Cardiac muscle cell (in vitro differentiated cells and primary cell): ENCODE measurements around the gene PGM3. TPM values are rescaled to one million over a fixed set of nuclear protein-coding genes. Genes with fewer than 3 reads are reported as not detected.

ENCODE experiments used
- DNase-seq, 2 donors: peaks; one replicate each; pipeline versions ENCODE4 v3.0.0 to v3.0.0-alpha.2; 2010 to 2017; ENCODE audit warnings: low read depth in 1 of 2, low spot score in 1 of 2
- H3K27ac ChIP-seq: fragments of 200-600 bp; sonication (generic); 2 replicates; pipeline ENCODE4 v1.5.1; 2016
- H3K27me3 ChIP-seq: fragments of 200-600 bp; sonication (generic); 2 replicates; pipeline ENCODE4 v1.6.0; 2016; ENCODE audit warnings: control low read depth
- H3K36me3 ChIP-seq: fragments of 200-600 bp; sonication (generic); 2 replicates; pipeline ENCODE4 v1.5.1; 2016; ENCODE audit warnings: control low read depth
- H3K4me1 ChIP-seq: fragments of 200-600 bp; sonication (generic); 2 replicates; pipeline ENCODE4 v1.8.1; 2017; ENCODE audit warnings: low read depth, mild to moderate bottlenecking, mixed run types
- H3K4me3 ChIP-seq: fragments of 200-600 bp; sonication (generic); 2 replicates; pipeline ENCODE4 v1.5.1; 2016; ENCODE audit warnings: mild to moderate bottlenecking
- H3K9me3 ChIP-seq: fragments of 200-600 bp; sonication (generic); 2 replicates; pipeline ENCODE4 v1.5.1; 2017; ENCODE audit warnings: low read depth, mild to moderate bottlenecking, control low read depth
- CTCF ChIP-seq: IDR thresholded peaks from 2 replicates; pipeline ENCODE4 v1.5.1; 2012; ENCODE audit warnings: low read depth, mild to moderate bottlenecking, low read length
- polyA plus RNA-seq: library from polyadenylated mRNA; unstranded; fragments of >200 nt; fragmentation: Nextera tagmentation; extraction: Ambion mirVana; gene quantifications from 2 replicates; pipeline ENCODE4 v1.2.1, GENCODE V29; 2016
- total RNA-seq: library from RNA; depleted of rRNA; stranded (reverse); fragments of >200 nt; gene quantifications from 2 replicates; pipeline ENCODE4 v1.2.3, GENCODE V29; 2016

Gene PGM3
- total and polyA plus RNA-seq, 2 experiments from 2014 or later = 23.3 to 39.7 TPM

- no peaks in the 10 kb centered on the region for H3K9me3 ChIP-seq
- no peaks in the 10 kb centered on the region for H3K4me1 ChIP-seq
These were observed 73.2 kb downstream of the PGM3 start for GRCh38 chr6:83119742-83120300.

GRCh38 chr6:83117802-83118201 lies 75.3 kb downstream of the PGM3 start:
- Histone ChIP-seq H3K9me3 (no peaks in the 10 kb centered on the region), H3K27me3 (no peaks in the 10 kb centered on the region)
- TF ChIP-seq CTCF = no peak

More at GRCh38 chr6:83119742-83120300, 73.2 kb downstream of the PGM3 start:
- Histone ChIP-seq H3K27ac (no peak overlapping the region), H3K36me3 (peaks cover 35% of the 10 kb centered on the region), H3K4me3 (no peak overlapping the region), H3K27me3 (no peaks in the 10 kb centered on the region)
- TF ChIP-seq CTCF = no peak
- DNase-seq = peak in 1 of 2 donors; percentile 4

More at GRCh38 chr6:83117802-83118201, 75.3 kb downstream of the PGM3 start:
- H3K4me1 ChIP-seq = no peaks in the 10 kb centered on the region
- H3K36me3 ChIP-seq = peaks cover 34% of the 10 kb centered on the region
- peak in 1 of 2 donors; percentile 2 for DNase-seq
- H3K27ac ChIP-seq = no peak overlapping the region
- no peak overlapping the region for H3K4me3 ChIP-seq

Other genes starting within 250 kb of the PGM3 start
- 16.2 and 19.5 TPM in 2 replicates for gene UBE3D, start 127.4 kb downstream of the PGM3 start, total RNA-seq
- 13.9 and 14.5 TPM in 2 replicates for gene UBE3D, start 127.4 kb downstream of the PGM3 start, polyA plus RNA-seq
- 15.4 and 26.0 TPM in 2 replicates for gene DOP1A, start 125.6 kb downstream of the PGM3 start, total RNA-seq
- gene DOP1A, start 125.6 kb downstream of the PGM3 start, polyA plus RNA-seq = 4.5 and 9.9 TPM in 2 replicates
- 5.6 and 5.9 TPM in 2 replicates for gene RWDD2A, start 92 bp upstream of the PGM3 start, total RNA-seq
- 11.0 and 13.5 TPM in 2 replicates for gene RWDD2A, start 92 bp upstream of the PGM3 start, polyA plus RNA-seq
- 1.6 and 2.0 TPM in 2 replicates for gene ME1, start 237.8 kb upstream of the PGM3 start, total RNA-seq
- gene ME1, start 237.8 kb upstream of the PGM3 start, polyA plus RNA-seq = 4.8 and 6.6 TPM in 2 replicates